IPS DF 19.7 (cell line): Measurements from ENCODE around the gene AMOT.
"Not testable (repeated sequence)": the region's sequence is repeated elsewhere in the genome, so short reads cannot be mapped to it uniquely, and the experiment has no call there.

Experiments used
- DNase-seq: peaks from one replicate; pipeline ENCODE4 v3.0.0-alpha.2; 2013; ENCODE audit warnings: low read depth, low spot score

The AMOT gene, protein sequence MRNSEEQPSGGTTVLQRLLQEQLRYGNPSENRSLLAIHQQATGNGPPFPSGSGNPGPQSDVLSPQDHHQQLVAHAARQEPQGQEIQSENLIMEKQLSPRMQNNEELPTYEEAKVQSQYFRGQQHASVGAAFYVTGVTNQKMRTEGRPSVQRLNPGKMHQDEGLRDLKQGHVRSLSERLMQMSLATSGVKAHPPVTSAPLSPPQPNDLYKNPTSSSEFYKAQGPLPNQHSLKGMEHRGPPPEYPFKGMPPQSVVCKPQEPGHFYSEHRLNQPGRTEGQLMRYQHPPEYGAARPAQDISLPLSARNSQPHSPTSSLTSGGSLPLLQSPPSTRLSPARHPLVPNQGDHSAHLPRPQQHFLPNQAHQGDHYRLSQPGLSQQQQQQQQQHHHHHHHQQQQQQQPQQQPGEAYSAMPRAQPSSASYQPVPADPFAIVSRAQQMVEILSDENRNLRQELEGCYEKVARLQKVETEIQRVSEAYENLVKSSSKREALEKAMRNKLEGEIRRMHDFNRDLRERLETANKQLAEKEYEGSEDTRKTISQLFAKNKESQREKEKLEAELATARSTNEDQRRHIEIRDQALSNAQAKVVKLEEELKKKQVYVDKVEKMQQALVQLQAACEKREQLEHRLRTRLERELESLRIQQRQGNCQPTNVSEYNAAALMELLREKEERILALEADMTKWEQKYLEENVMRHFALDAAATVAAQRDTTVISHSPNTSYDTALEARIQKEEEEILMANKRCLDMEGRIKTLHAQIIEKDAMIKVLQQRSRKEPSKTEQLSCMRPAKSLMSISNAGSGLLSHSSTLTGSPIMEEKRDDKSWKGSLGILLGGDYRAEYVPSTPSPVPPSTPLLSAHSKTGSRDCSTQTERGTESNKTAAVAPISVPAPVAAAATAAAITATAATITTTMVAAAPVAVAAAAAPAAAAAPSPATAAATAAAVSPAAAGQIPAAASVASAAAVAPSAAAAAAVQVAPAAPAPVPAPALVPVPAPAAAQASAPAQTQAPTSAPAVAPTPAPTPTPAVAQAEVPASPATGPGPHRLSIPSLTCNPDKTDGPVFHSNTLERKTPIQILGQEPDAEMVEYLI

DNA sequence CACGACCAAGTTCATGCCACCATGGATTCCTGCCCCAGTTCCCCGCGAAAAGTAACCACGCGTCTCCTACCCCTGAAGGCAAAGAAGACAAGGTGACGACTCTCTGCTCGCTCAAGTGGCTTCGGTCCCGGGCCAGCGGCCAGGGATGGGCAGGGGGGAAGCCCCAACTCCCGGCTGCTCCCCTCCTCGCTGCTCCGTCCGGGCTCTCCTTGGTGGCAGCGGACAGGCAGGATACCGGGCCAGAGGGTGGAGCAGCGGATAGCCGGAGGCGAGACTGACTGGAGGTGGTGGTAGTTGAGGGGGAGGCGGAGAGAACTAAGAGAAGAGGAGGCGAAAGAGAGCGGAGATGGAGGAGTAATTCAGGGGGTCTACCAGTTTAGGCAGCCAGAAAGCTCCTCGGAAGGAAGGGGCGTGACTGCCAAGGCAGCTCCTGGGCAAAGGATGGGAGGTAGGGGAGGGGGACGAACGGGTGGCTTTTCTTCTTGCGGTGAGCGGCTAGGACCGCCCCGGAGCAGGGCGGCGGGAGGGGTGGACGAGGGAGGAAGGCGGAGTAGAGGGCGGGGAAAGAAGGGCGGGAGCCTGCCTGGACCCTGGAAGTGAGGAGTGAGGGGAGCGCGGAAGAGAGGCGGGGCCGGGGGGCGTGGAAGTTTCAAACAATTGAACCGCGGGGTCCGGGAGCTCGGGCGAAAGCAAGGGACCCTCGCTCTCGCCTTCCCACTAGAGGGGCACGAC, at the start of gene AMOT:
AMOT (minus strand) TSS at position 450 of the 732 bp plus-strand sequence. CDS start 17,705 bp downstream, outside the sequence.
- DNase-seq, result peak; percentile 57

DNA sequence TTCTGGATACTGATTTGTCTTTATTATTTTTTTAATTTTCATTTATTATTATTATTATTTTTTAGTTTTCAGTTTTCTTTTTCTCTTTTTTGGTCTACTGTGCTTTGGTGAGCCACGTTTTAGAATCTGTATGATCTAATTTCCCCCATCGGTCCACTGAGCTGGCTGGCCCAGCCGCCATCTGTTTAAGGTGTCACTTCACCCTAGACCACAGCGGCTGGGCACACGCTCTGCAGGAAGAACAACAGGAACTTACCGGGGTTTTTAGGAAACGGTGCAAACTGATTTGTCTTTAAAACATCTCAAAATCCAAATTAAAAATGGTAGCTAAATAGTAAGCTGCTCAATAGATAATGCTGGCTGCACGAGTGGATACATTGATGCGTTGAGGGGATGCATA, 48.8 kb upstream of the AMOT start:
- no peak for DNase-seq

DNA sequence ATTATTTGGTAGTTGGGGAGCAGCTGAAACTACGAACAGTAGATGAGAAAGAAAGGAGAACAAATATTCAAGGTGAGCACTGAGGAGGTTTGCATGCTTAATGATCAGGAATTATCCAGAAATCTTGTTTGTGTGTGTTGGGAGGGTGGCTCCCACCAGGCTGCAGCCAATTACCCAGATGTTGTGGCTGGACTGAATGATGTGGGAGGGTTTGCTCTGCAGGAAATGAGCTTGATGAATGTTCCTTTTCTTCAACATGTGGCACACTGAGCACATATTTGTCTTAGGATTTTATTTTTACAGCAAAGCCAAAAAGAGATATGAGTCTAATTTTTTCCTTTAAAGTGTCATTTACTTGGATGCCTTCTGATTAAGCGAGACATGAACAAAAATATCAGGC, 48.3 kb upstream of the AMOT start:
- DNase-seq, result no peak

DNA sequence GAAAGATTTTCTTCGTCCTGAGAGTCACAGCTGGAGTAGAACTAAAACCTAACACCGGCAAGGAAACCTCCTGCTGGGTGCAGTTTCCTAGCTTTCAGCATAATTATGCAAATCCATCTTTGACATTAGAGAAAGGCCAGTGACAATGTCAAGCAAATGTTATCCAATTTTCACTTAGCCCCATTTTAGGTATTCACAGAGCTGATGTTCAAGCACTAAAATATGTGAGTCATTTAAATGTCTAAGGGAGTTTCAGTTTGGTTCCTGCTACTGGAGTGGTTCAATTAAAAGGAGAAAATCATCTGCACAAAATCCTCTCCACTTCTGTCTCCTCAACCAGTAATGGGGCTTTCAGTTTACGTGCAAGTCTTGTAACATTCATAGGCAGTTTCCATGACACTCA, 37.1 kb upstream of the AMOT start:
- no peak for DNase-seq

DNA sequence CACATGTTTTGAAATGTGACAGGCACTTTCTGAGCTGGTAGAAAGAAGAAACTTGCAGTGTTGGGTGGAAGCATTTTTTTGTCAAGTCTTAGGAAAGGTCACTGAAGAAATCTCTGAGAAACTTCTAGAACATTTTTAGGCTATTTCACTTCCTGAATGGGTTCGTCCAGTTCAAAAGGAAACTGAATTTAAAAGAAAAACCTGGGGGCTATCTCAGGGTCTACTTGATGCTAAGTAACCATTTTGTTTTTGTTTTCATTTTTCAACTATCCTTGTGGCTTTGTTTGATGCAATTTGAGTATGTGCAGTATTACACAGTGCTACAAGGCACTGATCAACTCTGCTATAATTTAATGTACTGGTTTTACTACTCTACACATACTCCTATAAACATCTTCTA, 34.0 kb upstream of the AMOT start:
- no peak for DNase-seq

DNA sequence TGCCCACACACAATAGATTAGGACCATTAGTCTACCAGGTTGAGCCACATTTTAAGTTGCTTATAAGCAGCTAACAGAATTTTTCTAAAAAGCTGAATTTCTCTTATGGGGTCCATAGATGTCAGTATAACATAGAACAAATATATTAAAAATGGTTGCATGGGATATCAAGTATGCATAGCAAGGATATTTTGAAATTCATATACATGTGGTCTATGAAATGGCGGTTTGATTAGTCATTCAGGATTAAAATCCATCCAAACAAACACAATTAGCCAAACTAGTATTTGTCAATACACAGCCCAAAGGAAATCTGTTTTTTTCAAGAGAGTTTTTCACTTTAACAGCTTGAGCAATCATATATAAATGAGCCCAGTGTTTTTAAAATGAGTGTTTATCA, 33.5 kb upstream of the AMOT start:
- no peak for DNase-seq

DNA sequence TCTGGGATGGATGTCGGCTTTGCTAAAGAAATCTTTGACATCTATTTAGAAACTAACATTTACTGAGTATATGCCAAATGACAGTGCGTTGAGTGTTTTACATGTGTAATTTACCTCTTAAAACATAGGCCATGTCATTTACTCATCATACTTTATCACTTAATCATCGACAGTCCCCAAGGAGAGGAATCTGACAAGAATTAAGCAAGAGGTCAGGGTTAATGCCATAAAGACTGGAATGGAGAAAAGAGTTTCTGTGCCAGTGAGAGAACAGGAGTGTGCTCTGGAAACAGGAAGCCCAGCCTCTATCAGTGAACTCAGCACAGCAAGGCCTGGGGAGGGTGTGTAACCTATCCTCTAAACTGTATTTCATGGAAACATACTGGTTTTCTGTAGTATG, 28.0 kb upstream of the AMOT start:
- DNase-seq, result no peak

DNA sequence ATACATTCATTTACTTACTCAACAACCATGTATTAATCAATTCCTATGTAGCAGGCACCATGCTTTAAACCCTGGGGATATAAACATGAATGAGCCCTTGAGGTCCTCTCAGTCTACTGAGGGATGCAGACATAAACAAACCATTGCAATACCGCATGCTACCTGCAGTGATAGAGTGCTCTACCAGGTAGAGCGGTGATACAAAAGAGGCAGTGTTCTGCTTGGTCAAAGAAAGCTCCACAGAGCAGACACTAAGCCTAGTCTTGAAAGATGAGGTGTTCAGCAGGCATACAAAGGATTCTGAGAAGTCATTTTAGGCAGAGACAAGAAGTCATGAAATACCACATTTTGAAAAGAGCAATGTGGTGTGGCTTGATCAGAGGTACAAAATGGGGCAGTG, 26.9 kb upstream of the AMOT start:
- peak; percentile 20 for DNase-seq

DNA sequence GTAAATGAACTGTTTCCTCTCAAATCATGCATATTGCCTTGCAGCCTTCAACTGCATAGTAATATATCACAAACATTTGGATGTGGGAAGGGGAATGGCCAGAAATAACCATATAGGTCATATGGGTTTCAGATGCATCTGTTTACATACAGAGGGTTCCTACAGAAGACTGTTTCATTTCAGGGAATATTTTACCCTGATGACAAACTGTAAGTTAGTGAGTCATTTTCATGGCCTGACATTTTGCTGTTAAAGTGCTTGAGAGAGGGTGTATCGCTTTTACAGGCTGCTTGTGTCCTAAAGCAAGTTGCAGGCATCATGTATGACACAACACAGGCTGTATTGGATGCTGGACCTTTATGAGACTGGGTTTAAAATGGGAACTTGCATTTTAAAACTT, 25.5 kb upstream of the AMOT start:
- no peak for DNase-seq

DNA sequence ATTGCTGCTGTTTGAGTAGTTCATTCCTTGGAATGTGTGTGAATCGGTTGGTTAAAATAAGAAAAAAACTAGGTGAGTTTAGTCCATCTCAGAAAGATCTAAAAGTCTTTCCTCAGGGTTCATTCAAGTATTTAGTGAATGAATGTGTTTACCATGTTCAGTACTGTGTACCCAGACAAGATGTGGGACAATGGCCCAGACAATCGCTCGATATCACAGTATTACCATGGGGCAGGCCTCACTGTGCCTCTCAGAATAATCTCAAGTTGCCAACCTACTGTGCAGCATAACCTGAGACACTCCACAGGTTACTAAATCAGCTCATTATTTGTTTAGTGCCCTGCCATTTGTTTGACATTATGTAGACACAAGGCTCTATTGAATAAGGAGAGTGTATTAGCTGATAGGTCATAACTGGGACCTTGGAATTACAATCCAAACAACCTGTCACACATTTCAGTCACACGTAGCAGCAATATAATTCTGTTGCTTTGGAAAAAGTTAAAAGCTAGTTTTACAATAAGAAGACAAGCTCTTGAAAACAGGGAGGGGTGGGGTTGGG, 24.9 kb upstream of the AMOT start:
- DNase-seq, result no peak

DNA sequence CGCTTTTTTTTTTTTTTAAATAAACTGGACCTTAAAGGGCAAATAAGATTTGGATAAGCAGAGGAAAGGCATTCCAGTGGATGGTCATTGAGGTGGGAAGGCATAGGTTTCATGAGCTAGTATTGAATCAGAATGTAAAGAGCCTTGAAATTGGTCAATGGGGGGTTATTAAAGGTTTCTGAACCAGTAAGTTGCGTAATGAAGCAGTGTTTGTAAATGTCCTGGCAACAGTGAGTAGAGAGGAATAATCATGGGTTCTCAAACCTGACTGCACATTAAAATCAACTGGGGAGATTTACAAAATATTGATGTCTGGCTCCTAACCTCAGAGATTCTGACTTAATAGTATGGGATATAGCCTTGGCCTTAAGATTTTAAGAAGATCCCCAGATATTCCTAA, 23.2 kb upstream of the AMOT start:
- DNase-seq, result no peak

DNA sequence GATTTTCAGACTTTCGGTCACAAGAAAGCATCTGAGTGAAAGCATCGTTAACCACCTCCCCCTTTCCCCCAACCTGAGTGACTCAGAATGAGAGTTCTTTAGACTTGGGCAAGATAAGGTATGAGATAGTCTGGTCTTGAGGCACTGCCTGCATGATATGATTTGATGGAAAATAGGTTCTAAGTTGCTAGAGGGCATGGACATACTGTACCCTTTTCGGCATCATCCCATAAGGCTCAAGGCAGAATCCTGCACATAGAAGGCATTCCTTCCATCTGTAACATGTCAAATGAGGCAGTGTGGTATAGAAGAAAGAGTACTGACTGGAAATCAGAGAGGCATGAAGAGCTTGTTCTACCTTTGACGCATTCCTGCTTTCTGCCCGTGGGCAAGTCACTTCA, 16.8 kb upstream of the AMOT start:
- DNase-seq, result no peak

DNA sequence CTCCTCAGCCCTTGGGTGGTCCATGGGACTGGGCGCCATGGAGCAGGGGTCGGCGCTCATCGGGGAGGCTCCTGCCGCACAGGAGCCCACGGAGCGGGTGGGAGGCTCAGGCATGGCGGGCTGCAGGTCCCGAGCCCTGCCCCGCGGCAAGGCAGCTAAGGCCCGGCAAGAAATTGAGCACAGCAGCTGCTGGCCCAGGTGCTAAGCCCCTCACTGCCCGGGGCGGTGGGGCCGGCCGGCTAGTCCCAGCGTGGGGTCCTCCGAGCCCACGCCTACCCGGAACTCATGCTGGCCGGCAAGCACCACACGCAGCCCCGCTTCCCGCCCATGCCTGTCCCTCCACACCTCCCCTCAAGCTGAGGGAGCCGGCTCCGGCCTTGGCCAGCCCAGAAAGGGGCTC, 14.3 kb upstream of the AMOT start:
- not testable (repeated sequence) for DNase-seq

DNA sequence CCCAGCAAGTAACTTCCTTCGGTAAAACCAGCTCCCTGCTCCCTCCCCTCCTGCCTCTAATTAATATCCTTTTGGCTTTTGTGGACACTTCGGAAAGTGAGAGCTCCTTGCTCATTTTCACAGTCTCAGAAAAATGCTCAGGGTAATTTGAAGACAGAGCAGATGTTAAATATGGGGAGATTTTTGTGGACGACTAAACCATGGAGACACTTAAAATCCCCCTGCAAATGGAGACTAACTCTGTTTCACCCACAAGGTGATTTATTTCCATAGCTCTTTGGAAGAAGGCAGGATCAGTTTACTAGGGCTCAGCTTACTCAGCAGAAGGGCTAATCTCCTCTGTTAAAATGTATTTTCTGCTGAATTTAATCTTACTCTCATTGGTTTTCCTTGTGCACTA, 12.2 kb upstream of the AMOT start:
- no peak for DNase-seq

DNA sequence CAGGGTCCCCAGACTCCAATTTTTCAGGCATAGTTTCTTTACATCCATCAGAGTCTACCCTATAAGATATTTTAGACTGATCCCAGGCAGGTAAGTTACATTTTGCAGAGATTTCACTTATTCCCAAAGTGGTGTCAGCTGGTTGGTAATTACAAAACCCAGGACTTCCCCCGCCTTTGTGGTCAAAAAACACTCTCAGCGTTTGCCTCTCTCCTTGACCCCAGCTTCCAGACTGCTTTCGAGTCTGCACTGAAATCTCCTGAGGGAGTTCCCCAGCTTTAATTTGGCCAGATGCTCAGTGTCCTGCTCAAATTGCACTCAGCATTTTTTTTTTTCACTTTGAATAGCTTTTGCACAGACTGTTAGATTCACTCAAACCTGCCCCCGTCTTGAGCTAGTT, 11.2 kb upstream of the AMOT start:
- DNase-seq, result no peak

DNA sequence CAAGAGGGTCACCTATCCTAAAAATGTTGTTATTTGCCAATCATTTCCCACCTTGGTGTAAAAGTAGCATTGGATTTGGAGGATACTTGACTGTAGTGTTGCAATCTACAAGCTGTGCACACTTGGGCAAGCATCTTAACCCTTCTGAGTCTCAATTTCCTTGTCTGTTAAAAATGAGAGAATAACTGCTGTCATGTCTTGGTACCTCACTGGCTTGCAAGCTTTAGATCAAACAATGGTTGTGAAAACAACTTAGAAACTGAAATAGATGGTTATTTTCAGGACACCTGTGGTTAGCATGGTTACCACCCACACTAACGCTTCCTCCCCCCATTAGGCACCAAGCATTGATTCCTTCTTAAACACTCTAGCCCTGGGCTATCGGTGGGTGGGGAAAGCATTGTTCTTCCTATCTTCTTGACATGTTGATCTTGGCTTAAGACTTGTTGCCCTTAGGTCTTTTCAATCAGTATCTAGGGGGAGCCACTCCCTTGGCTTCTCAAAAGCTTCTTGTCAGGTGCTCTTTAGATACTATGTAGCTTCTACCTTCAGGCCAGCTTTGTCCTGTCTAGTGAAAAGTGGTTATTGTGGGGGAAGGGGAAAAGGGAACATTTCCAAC, 10.6 kb upstream of the AMOT start:
- DNase-seq, result no peak

DNA sequence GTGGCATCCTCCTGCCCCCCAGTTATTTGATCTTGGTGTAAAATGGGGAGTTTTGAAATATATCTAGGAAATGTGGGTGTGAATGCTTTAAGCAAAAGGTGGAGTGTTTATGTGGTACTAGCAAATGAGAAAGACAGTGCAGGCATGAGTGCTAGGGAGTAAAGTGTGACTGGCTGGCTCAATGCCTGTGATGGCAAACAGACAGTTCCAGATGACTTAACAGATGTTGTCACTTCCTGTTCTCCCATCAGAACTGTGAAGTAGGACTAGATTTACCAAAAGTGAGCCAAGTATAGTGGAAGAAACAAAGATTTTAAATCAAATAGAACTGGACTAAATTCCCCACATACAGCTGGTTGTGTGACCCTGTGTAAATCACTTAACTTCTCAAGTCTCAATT, 8.4 kb upstream of the AMOT start:
- DNase-seq, result no peak

DNA sequence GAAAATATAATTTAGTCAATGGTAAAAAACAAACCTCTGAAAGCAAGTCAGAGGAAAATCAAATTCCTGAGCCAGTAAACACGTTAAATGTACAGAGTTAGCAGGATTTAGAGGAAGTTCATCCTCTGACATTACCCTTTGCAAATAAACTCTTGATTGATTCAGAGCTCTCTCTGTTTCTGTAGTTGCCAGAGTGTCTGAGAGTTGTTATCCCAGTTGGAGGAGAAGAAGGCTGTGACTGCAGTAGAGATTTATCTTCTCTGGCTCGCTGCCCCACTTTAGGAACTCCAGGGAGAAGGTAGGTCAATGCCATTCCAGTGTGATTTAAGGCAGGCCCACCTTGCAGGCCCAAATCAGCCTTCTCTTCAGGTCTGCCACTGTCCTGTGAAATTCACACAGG, 6.2 kb upstream of the AMOT start:
- no peak for DNase-seq

DNA sequence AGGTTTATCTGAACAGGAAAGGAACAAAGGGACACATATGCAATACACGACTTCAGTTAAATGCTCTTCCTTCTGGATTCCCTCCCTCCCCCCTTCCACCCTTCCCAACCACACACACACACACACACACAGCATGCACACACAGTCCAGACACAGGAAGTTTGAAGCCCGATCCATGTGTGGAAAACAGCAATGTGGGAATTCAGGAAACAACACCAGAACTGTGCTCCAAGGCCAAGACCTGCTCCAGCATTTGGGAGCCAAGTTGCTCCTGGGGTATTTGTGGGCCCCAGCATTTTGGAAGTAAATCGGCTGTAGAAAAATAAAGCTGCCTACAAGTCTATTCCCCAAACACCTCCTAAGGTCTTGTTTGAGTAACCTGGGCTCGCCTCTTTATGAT, 5.6 kb upstream of the AMOT start:
- no peak for DNase-seq

DNA sequence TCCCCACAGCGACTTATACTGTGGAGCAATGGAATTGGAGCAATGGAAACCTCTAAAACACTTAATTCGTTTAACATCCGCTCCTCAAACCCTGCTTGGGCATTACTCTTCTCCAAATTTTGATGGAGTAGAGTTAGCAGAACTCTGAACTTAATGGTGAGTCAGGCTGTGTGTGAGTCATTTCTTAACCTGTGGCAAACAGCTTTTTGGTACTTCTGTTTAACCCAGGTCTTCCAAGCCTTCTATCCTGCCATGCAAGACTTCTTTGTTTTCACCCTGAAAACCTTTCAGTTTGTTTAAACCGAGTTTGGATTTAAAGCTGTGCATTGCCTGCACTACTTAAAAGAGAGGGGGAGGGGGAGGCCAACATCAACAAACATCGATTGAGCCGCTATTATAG, 3.6 kb upstream of the AMOT start:
- no peak for DNase-seq

DNA sequence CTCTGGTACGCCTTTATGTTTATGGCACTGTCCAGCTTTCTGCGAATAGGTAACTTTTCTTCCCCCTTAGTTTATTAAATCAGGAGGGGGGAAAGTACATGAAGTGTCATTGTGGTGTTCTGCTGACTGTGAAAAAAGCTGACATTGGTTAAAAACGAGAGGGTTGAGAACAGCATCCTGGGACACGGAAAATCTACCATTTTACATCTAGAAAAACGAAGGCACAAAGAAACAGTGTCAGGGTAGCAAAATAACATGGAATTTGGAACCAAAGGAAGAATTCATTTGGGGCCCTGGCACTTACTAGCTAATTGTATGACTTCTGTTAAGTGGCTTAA, 1.2 kb upstream of the AMOT start:
- DNase-seq, result no peak
